ENCODE data around the gene ACTR3C. TPM values are rescaled to one million over a fixed set of nuclear protein-coding genes. Genes with fewer than 3 reads are reported as not detected.
A peak's percentile ranks its signal among the peaks of the same experiment; 100 is the strongest.

ACTR3C gene
- total RNA-seq, 2 experiments from 2014 or later: 3.2 to 4.7 TPM

DNA sequence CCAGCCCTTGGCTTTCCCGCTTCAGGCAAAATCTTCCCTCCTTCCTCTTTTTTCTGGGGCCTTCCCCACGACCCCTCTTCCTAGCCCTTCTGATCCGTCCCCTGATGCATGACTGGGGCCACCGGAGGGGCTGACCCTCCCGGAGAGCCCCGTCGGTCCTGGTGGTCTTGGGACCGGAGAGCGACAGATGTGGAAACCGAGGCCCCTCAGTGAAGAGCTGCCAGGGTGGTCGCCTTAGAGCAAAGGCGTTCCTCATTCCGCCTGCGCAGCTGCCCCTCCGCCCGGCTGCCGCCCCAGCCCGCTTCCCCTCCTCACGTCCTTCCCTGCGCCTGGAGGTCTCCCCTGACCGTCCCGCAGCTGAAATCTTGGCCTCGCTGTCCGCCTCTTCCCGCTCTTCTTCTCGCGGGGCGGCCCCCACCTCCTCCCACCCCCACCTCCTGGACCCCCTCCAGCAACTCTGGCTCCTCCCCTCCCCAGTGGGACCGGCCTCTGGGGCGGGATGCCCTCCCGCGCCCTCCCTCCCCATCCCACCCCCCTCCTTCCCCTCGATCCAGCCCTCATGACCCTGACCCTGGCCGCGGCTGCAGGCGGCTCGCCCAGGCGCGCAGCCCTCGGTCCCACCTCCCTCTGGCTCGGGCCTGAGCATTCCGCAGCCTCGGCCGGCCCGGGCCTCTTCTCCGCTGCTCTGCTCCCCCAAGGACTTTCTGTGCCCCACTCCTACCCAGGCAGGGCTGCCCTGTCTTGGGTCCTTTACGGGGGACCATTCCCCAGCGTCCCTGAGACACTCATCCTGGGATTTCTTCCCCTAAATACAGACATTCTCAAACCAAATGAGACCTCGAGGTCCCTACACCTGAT lies 18.1 kb upstream of the ACTR3C start, which contains the start of gene RARRES2:
TSS of gene RARRES2 (minus strand) at position 367 of the 858 bp plus-strand sequence. CDS start 1,020 bp downstream, outside the sequence.
- no peak within 1 kb of the TSS for H3K27ac Mint-ChIP-seq
- ChIA-PET POLR2A (no interaction called here), CTCF (no interaction called here)
- peaks cover 2% of the 10 kb centered on the region for H3K4me1 Mint-ChIP-seq
- H3K36me3 Mint-ChIP-seq (ENCODE audit: low read depth): peaks cover 7% of the 10 kb centered on the region
- H3K9me3 Mint-ChIP-seq (ENCODE audit: low read depth): peaks cover 4% of the 10 kb centered on the region
- H3K27me3 Mint-ChIP-seq: peaks cover 22% of the 10 kb centered on the region
- no peak for ATAC-seq
- H3K4me3 Mint-ChIP-seq: no peak within 1 kb of the TSS
- intact Hi-C loops (cut with DNase I, micrococcal nuclease): no loop called here
- DNase-seq: no peak

DNA sequence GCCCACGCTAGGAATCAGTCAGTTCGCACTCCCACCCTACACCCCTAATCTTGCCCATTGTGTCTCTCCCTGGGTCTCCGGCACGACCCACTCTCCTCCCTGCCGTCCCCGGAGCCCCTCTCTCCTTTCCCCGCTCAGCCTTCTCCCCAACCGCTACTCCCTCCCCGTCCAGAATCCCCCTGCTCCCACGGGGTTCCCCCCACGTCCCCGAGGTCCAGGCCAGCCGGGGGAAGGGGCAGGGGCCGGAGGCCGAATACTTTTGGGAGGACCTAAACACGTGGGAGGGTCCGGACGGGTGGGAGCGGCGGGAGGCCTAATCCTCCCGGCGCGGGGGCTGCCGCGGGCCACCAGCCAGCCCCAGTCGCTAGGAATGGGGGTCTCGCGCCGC lies 17.5 kb upstream of the ACTR3C start:
- CTCF ChIA-PET: no interaction called here
- Mint-ChIP-seq H3K27ac (no peak overlapping the region), H3K4me3 (no peak overlapping the region), H3K36me3 (ENCODE audit: low read depth) (peaks cover 9% of the 10 kb centered on the region), H3K27me3 (peaks cover 18% of the 10 kb centered on the region), H3K9me3 (ENCODE audit: low read depth) (peaks cover 4% of the 10 kb centered on the region), H3K4me1 (peaks cover 2% of the 10 kb centered on the region)
- DNase-seq (no peak), ATAC-seq (no peak)
- POLR2A ChIA-PET: no interaction called here
- intact Hi-C loops (cut with DNase I, micrococcal nuclease): no loop called here

DNA sequence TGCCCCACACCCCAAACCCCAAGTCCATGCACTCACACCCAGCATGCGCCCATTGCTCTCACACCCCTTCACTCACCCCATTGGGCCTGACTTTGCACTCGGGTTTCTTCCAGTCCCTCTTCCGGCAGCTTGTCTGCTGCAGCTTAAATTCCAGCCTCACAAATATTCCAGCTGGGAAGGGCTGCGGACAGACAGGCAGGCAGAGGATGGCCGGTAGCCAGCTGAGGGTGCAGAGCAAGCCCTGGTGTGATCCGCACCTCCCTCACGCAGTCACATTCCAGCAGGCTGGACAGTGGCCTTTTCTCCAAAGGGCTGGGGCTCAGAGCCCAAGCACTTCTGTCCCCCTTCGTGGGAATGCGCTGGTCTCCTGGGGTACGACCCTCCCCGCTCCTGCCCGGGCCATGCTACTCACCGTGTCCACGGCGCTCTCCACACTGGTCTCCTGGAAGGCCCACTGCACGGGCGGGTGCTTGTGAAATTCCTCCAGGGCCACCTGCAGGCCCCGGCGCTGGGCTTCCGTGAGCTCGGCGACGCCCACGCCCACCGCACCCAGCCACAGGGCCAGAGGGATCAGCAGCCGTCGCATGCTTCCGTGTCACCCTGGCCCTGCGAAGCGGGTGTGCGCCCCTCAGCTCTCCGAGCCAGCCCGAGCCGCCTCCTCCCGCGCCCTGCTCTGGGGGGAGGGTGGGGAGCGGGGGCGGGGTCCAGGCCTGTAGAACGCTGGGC lies 16.8 kb upstream of the ACTR3C start:
- CTCF ChIA-PET: interaction anchor here (0.6 kb wide), 2 partner anchors 14 to 538 kb away, joined by 3 read pairs; no protein-coding TSS in a partner anchor
- POLR2A ChIA-PET: no interaction called here
- peaks cover 4% of the 10 kb centered on the region for H3K9me3 Mint-ChIP-seq (ENCODE audit: low read depth)
- H3K27ac Mint-ChIP-seq: no peak overlapping the region
- intact Hi-C loops (cut with DNase I, micrococcal nuclease): no loop called here
- H3K4me3 Mint-ChIP-seq: no peak overlapping the region
- ATAC-seq (peak; percentile 49), DNase-seq (peak; percentile 29)
- peaks cover 9% of the 10 kb centered on the region for H3K36me3 Mint-ChIP-seq (ENCODE audit: low read depth)
- H3K4me1 Mint-ChIP-seq: peaks cover 2% of the 10 kb centered on the region
- peaks cover 18% of the 10 kb centered on the region for H3K27me3 Mint-ChIP-seq

DNA sequence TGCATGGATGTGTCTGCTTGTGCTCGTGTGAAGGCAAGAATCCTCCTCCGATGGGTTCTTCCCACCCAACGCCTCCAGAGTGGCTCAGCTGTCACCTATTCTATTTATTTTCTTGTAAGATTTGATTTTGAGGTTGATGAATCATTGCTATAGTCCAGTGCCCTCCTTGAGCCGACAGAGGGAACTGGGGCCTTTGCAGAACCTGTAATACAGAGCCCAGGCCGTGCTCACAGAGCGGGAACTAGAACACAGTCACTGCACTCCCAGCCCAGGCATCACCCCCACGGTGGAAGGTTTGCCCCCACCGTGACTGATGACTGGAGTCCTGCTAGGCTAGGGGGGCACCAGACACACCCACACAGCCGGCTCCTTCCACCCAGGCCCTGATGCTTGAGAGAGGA lies 16.1 kb upstream of the ACTR3C start:
- Mint-ChIP-seq H3K4me1 (peaks cover 2% of the 10 kb centered on the region), H3K4me3 (no peak overlapping the region), H3K27me3 (peaks cover 18% of the 10 kb centered on the region), H3K36me3 (ENCODE audit: low read depth) (peaks cover 7% of the 10 kb centered on the region), H3K9me3 (ENCODE audit: low read depth) (peaks cover 4% of the 10 kb centered on the region), H3K27ac (no peak overlapping the region)
- DNase-seq (no peak), ATAC-seq (no peak)
- intact Hi-C loops (cut with DNase I, micrococcal nuclease): no loop called here
- POLR2A ChIA-PET: no interaction called here
- CTCF ChIA-PET: interaction anchor here (0.5 to 0.6 kb wide), 3 partner anchors 14 to 539 kb away, joined by 3 read pairs; no protein-coding TSS in a partner anchor

DNA sequence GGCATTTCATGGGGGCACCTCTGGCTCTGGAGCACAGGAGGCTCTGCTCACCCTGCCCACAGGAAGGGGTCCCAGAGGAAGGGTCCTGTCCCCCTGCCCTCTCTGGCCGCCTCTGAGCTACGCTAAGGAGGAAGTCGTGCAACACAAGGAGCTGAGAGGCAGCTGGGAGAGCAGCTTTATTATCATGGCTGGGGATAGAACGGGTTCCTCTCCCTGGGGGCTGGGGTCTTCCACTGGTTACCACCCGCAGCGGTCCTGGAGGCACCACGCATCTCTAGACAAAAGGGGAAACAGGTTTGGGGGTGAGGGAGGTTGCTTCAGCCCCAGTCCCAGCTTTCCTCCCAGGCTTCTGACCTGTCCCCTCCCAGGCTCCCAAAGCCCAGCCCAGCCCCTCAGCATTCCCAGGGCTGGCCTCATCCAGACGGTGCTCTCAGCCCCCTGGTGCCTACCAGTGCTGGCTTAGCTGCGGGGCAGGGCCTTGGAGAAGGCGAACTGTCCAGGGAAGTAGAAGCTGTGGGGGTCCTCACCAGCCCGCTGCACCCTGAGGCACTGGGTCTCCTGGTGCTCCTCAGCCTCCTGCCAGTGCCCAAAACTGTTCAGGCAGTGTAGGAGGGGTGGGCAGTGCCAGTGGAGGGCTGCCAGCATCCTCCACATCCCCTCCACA lies 15.0 kb upstream of the ACTR3C start:
- intact Hi-C loops (cut with DNase I, micrococcal nuclease): no loop called here
- Mint-ChIP-seq H3K27ac (no peak overlapping the region), H3K36me3 (ENCODE audit: low read depth) (peaks cover 4% of the 10 kb centered on the region), H3K27me3 (peaks cover 15% of the 10 kb centered on the region), H3K4me3 (no peak overlapping the region), H3K9me3 (ENCODE audit: low read depth) (no peaks in the 10 kb centered on the region), H3K4me1 (peaks cover 2% of the 10 kb centered on the region)
- no peak for ATAC-seq
- ChIA-PET CTCF (no interaction called here), POLR2A (no interaction called here)
- DNase-seq: no peak

DNA sequence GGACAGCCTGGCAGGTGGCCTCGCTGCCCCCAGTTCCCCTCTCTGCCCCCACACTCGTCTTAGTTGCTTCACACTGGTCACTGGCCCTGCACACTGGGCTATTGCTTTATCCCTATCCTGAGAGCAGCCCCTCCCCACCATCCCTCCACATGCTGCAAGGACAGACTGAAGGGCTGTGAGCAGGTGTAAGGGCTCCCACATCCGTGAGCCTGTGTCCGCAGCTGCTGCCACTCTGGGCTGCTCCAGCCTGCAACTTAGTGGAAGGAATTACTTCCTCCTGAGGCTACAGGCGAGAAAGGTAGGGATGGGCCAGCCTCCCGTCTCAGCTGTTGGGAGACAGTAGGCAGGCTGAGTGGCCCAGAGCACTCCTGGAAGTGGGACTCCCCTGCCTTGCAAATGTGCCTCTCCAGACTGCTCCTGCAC lies 14.3 kb upstream of the ACTR3C start:
- CTCF ChIA-PET: no interaction called here
- intact Hi-C loops (cut with DNase I, micrococcal nuclease): no loop called here

DNA sequence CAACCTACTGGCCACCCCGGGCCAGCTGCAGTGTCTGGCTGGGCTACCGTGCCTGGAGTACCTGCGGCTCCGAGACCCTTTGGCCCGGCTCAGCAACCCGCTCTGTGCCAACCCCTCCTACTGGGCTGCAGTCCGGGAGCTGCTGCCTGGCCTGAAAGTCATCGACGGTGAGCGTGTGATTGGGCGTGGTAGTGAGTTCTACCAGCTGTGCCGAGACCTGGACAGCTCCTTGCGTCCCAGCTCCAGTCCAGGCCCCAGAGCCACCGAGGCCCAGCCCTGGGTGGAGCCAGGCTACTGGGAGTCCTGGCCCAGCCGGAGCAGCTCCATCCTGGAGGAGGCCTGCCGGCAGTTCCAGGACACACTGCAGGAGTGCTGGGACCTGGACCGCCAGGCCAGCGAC lies 13.8 kb upstream of the ACTR3C start:
- CTCF ChIA-PET: interaction anchor here (0.6 kb wide), 1 partner anchor 896 kb away, joined by 4 read pairs; no protein-coding TSS in a partner anchor
- no peak for ATAC-seq
- H3K36me3 Mint-ChIP-seq (ENCODE audit: low read depth): peaks cover 4% of the 10 kb centered on the region
- H3K27ac Mint-ChIP-seq: no peak overlapping the region
- H3K4me3 Mint-ChIP-seq: no peak overlapping the region
- no peaks in the 10 kb centered on the region for H3K9me3 Mint-ChIP-seq (ENCODE audit: low read depth)
- POLR2A ChIA-PET: no interaction called here
- H3K4me1 Mint-ChIP-seq: peaks cover 2% of the 10 kb centered on the region
- DNase-seq: no peak
- intact Hi-C loops (cut with DNase I, micrococcal nuclease): no loop called here
- peaks cover 13% of the 10 kb centered on the region for H3K27me3 Mint-ChIP-seq

More for the DNA sequence above, 14.3 kb upstream of the ACTR3C start:
- H3K4me3 Mint-ChIP-seq: no peak overlapping the region
- POLR2A ChIA-PET: no interaction called here
- peaks cover 4% of the 10 kb centered on the region for H3K36me3 Mint-ChIP-seq (ENCODE audit: low read depth)
- H3K27ac Mint-ChIP-seq: no peak overlapping the region
- DNase-seq (no peak), ATAC-seq (no peak)
- peaks cover 15% of the 10 kb centered on the region for H3K27me3 Mint-ChIP-seq
- peaks cover 2% of the 10 kb centered on the region for H3K4me1 Mint-ChIP-seq
- H3K9me3 Mint-ChIP-seq (ENCODE audit: low read depth): no peaks in the 10 kb centered on the region

DNA sequence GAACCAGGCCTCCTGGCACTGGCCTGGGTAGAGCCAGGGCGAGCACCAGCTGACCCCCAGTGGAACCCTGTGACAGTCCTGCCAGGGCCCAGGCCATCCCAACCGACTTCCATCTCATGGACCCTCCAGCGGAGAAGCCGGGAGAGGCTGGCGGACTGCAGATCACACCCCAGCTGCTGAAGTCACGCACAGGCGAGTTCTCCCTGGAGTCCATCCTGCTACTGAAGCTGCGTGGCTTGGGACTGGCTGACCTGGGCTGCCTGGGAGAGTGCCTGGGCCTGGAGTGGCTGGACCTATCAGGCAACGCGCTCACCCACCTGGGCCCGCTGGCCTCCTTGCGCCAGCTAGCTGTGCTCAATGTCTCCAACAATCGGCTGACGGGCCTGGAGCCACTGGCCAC lies 13.4 kb upstream of the ACTR3C start:
- intact Hi-C loops (cut with DNase I, micrococcal nuclease): no loop called here
- H3K27ac Mint-ChIP-seq: no peak overlapping the region
- no peaks in the 10 kb centered on the region for H3K9me3 Mint-ChIP-seq (ENCODE audit: low read depth)
- peaks cover 2% of the 10 kb centered on the region for H3K4me1 Mint-ChIP-seq
- H3K27me3 Mint-ChIP-seq: peaks cover 9% of the 10 kb centered on the region
- no peak for DNase-seq
- no peak overlapping the region for H3K4me3 Mint-ChIP-seq
- ATAC-seq: no peak
- peaks cover 4% of the 10 kb centered on the region for H3K36me3 Mint-ChIP-seq (ENCODE audit: low read depth)
- CTCF ChIA-PET: interaction anchor here (0.6 kb wide), 1 partner anchor 896 kb away, joined by 4 read pairs; no protein-coding TSS in a partner anchor
- POLR2A ChIA-PET: no interaction called here

DNA sequence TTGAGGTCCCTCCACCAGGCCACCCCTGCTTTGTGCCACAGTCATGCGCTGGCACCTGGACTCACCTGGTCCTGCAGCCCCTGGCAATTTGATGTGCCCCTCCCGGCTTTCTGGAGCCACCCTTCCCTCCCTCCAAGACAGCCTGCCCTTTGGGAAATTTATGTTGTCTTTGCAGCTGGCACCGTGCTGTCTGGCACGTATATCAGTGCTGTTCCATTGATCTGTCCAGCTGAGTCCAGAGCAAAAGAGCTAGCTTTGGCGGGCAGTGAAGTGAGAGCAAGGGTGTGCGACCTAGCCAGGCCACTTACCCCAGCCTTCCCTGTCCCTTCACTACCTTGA lies 12.4 kb upstream of the ACTR3C start:
- intact Hi-C loops (cut with DNase I, micrococcal nuclease): no loop called here
- ATAC-seq: no peak
- Mint-ChIP-seq H3K36me3 (ENCODE audit: low read depth) (peaks cover 10% of the 10 kb centered on the region), H3K9me3 (ENCODE audit: low read depth) (no peaks in the 10 kb centered on the region), H3K4me1 (no peaks in the 10 kb centered on the region), H3K27me3 (peaks cover 6% of the 10 kb centered on the region), H3K4me3 (no peak overlapping the region), H3K27ac (no peak overlapping the region)
- DNase-seq: no peak
- ChIA-PET POLR2A (interaction anchor here (0.9 kb wide), 1 partner anchor 10 kb away, joined by 3 read pairs; no protein-coding TSS in a partner anchor), CTCF (no interaction called here)

DNA sequence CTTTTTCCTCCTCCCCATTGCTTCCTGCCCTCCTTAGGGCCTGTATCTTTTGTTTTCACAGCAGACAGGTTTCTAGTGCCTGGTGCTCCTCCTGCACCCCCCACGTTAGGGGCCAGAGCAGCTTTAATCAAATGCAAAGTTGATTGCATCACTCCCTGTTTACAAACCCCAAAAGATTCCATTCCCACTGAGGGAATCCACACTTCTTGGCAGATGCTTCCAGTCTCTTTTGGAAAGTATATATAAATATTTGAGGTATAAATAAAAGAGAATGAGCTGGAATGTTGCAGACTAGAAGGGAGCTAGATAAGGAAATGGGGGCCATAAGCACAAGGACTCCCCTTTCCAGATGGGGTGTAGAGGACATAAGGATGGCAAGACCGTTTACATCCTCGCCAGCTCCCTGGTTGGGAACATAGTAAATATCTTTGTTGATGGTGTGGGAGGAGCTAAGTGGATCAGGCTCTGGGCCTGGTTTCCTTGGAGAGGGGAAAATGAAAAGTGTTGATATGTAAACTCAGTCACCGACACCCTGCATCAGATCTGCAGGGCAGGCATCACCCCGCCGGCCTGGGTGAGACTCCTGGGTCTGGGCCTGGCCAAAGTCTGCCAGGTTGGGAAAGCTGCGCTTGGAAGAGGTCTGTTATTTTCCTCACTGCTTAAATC lies 11.9 kb upstream of the ACTR3C start:
- H3K4me3 Mint-ChIP-seq: no peak overlapping the region
- ChIA-PET CTCF (interaction anchor here (0.6 kb wide), 1 partner anchor 563 kb away, joined by 3 read pairs; no protein-coding TSS in a partner anchor), POLR2A (interaction anchor here (0.9 kb wide), 1 partner anchor 10 kb away, joined by 3 read pairs; no protein-coding TSS in a partner anchor)
- no peaks in the 10 kb centered on the region for H3K9me3 Mint-ChIP-seq (ENCODE audit: low read depth)
- DNase-seq (no peak), ATAC-seq (no peak)
- H3K4me1 Mint-ChIP-seq: no peaks in the 10 kb centered on the region
- no peak overlapping the region for H3K27ac Mint-ChIP-seq
- H3K27me3 Mint-ChIP-seq: peaks cover 5% of the 10 kb centered on the region
- H3K36me3 Mint-ChIP-seq (ENCODE audit: low read depth): peaks cover 12% of the 10 kb centered on the region
- intact Hi-C loops (cut with DNase I, micrococcal nuclease): no loop called here

DNA sequence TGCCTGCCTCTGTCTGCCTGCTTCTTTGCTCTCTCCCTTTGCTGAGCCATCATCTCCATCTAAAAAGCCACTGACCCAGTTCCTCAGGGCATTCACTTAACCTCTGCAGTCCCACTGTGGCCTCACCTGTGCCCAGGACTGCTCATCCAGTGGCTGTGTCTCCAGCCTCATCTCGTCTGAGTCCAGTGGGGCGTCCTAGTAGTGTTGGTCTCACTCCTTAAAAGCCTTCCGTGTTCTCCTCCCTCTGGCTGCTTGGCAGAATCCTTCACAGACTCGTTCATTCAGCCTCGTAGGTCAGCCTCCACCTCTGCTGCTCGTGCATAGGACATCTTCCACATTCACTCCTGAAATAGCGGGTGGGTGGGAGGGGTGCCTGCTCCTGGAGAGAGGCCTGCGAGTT lies 10.8 kb upstream of the ACTR3C start:
- ATAC-seq (no peak), DNase-seq (no peak)
- H3K36me3 Mint-ChIP-seq (ENCODE audit: low read depth): peaks cover 13% of the 10 kb centered on the region
- H3K27me3 Mint-ChIP-seq: no peaks in the 10 kb centered on the region
- no peak overlapping the region for H3K4me3 Mint-ChIP-seq
- CTCF ChIA-PET: no interaction called here
- no peaks in the 10 kb centered on the region for H3K4me1 Mint-ChIP-seq
- no peak overlapping the region for H3K27ac Mint-ChIP-seq
- POLR2A ChIA-PET: no interaction called here
- intact Hi-C loops (cut with DNase I, micrococcal nuclease): no loop called here
- no peaks in the 10 kb centered on the region for H3K9me3 Mint-ChIP-seq (ENCODE audit: low read depth)
